ENCODE results near the gene PPP3CA.

PPP3CA gene

DNA sequence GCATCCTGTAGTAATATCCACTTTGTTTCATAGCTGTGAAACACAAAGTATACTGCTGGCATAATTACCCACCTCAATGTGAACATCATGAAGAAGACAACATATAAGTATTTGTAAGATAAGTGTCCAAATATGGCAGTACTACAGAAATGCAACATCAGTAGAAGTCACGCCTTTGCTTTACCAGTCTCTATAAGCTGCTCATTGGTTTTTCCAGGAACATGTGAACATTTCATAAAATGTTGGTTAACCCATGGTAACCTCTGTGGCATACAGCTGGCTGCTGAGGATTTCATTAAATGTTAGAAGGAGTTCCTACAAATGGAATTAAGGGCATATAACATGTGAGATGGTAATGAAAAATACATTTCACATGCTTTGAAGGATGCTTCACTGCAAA is 77.6 kb downstream of the PPP3CA start:
- H3K27me3 ChIP-seq (ENCODE audit: control insufficient read depth, insufficient read depth, low read length): no peaks in the 10 kb centered on the region
- no peak overlapping the region for H3K4me2 ChIP-seq (ENCODE audit: low read length)
- no peaks in the 10 kb centered on the region for H3K79me2 ChIP-seq
- peaks cover under 1% of the 10 kb centered on the region for H3K4me1 ChIP-seq
- H3K36me3 ChIP-seq (ENCODE audit: control insufficient read depth, insufficient read depth, low read length): no peaks in the 10 kb centered on the region
- H3K4me3 ChIP-seq (ENCODE audit: low read depth, low read length): no peak overlapping the region
- TF ChIP-seq, protein P1, sequence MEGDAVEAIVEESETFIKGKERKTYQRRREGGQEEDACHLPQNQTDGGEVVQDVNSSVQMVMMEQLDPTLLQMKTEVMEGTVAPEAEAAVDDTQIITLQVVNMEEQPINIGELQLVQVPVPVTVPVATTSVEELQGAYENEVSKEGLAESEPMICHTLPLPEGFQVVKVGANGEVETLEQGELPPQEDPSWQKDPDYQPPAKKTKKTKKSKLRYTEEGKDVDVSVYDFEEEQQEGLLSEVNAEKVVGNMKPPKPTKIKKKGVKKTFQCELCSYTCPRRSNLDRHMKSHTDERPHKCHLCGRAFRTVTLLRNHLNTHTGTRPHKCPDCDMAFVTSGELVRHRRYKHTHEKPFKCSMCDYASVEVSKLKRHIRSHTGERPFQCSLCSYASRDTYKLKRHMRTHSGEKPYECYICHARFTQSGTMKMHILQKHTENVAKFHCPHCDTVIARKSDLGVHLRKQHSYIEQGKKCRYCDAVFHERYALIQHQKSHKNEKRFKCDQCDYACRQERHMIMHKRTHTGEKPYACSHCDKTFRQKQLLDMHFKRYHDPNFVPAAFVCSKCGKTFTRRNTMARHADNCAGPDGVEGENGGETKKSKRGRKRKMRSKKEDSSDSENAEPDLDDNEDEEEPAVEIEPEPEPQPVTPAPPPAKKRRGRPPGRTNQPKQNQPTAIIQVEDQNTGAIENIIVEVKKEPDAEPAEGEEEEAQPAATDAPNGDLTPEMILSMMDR (IDR thresholded peaks at IDR 0.05): no peak
- no peak overlapping the region for H3K9ac ChIP-seq
- H2AFZ ChIP-seq: no peak overlapping the region
- no peak overlapping the region for H3K27ac ChIP-seq
- H3K9me3 ChIP-seq (ENCODE audit: control insufficient read depth, low read length): no peaks in the 10 kb centered on the region

- no peaks in the 10 kb centered on the region for H3K27me3 ChIP-seq (ENCODE audit: control insufficient read depth, insufficient read depth, low read length)
- peaks cover 2% of the 10 kb centered on the region for H3K4me1 ChIP-seq
- TF ChIP-seq, protein P1 (IDR thresholded peaks at IDR 0.05): no peak
- H3K4me3 ChIP-seq (ENCODE audit: low read depth, low read length): no peak overlapping the region
- no peak overlapping the region for H3K4me2 ChIP-seq (ENCODE audit: low read length)
- no peaks in the 10 kb centered on the region for H3K79me2 ChIP-seq
- H3K9me3 ChIP-seq (ENCODE audit: control insufficient read depth, low read length): no peaks in the 10 kb centered on the region
- H2AFZ ChIP-seq: no peak overlapping the region
- no peak overlapping the region for H3K27ac ChIP-seq
- no peak overlapping the region for H3K9ac ChIP-seq
- H3K36me3 ChIP-seq (ENCODE audit: control insufficient read depth, insufficient read depth, low read length): no peaks in the 10 kb centered on the region
Observed at GRCh38 chr4:101265816-101266172, 81.5 kb downstream of the PPP3CA start.

DNA sequence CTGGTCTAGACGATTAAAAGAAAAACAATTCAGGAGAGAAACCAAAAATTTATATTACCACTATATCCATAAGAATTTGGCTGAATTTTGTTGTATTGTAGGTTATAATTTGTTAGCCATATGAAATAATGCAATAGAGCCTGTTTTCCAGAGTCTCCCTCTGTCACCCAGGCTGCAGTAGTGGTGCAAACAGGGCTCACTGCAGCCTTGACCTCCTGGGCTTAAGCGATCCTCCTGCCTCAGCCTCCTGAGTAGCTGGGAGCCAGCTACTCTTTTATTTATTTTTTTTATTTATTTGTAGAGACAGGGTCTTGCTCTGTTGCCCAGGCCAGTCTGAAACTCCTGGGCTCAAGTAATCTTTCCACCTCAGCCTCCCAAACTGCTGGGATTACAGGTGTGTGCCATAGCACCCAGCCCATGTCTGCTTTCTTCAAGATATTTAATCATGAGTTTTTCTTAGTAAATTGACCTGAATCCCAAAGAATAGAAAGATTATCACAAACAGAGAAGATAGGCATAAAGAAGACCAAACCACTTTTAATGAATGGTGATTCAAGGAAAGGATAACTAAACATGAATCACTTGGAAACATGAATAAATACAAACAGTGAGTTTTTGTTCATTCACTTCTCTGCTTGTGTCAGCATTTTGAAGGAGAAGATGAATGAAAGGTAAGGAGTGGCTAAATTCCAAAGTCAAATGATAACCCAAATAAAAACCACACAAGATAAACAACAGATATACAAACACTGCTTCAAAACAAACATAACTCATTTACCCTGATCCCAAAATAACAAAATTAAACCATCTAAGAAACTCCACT is 82.1 kb downstream of the PPP3CA start:
- H3K27ac ChIP-seq: no peak overlapping the region
- H3K9ac ChIP-seq: no peak overlapping the region
- no peak overlapping the region for H3K4me3 ChIP-seq (ENCODE audit: low read depth, low read length)
- no peaks in the 10 kb centered on the region for H3K79me2 ChIP-seq
- H2AFZ ChIP-seq: no peak overlapping the region
- H3K36me3 ChIP-seq (ENCODE audit: control insufficient read depth, insufficient read depth, low read length): no peaks in the 10 kb centered on the region
- H3K4me1 ChIP-seq: peaks cover 2% of the 10 kb centered on the region
- H3K4me2 ChIP-seq (ENCODE audit: low read length): no peak overlapping the region
- no peaks in the 10 kb centered on the region for H3K9me3 ChIP-seq (ENCODE audit: control insufficient read depth, low read length)
- H3K27me3 ChIP-seq (ENCODE audit: control insufficient read depth, insufficient read depth, low read length): no peaks in the 10 kb centered on the region
- TF ChIP-seq, protein P1 (IDR thresholded peaks at IDR 0.05): no peak

GRCh38 chr4:101264512-101264911 is 82.8 kb downstream of the PPP3CA start:
- no peak overlapping the region for H2AFZ ChIP-seq
- H3K9ac ChIP-seq: no peak overlapping the region
- H3K27ac ChIP-seq: no peak overlapping the region
- H3K4me1 ChIP-seq: peaks cover 2% of the 10 kb centered on the region
- H3K79me2 ChIP-seq: no peaks in the 10 kb centered on the region
- TF ChIP-seq, protein P1 (IDR thresholded peaks at IDR 0.05): no peak
- no peaks in the 10 kb centered on the region for H3K36me3 ChIP-seq (ENCODE audit: control insufficient read depth, insufficient read depth, low read length)
- no peaks in the 10 kb centered on the region for H3K27me3 ChIP-seq (ENCODE audit: control insufficient read depth, insufficient read depth, low read length)
- no peaks in the 10 kb centered on the region for H3K9me3 ChIP-seq (ENCODE audit: control insufficient read depth, low read length)
- H3K4me2 ChIP-seq (ENCODE audit: low read length): no peak overlapping the region
- no peak overlapping the region for H3K4me3 ChIP-seq (ENCODE audit: low read depth, low read length)

GRCh38 chr4:101262683-101263082 is 84.6 kb downstream of the PPP3CA start:
- no peak overlapping the region for H2AFZ ChIP-seq
- TF ChIP-seq, protein P1 (IDR thresholded peaks at IDR 0.05): no peak
- H3K36me3 ChIP-seq (ENCODE audit: control insufficient read depth, insufficient read depth, low read length): no peaks in the 10 kb centered on the region
- no peaks in the 10 kb centered on the region for H3K27me3 ChIP-seq (ENCODE audit: control insufficient read depth, insufficient read depth, low read length)
- no peaks in the 10 kb centered on the region for H3K9me3 ChIP-seq (ENCODE audit: control insufficient read depth, low read length)
- H3K4me1 ChIP-seq: peaks cover 2% of the 10 kb centered on the region
- no peak overlapping the region for H3K4me3 ChIP-seq (ENCODE audit: low read depth, low read length)
- no peaks in the 10 kb centered on the region for H3K79me2 ChIP-seq
- H3K4me2 ChIP-seq (ENCODE audit: low read length): no peak overlapping the region
- H3K9ac ChIP-seq: no peak overlapping the region
- H3K27ac ChIP-seq: no peak overlapping the region
